Uterus (tissue), 2 donors: Measurements from ENCODE around the gene FGF3.

Experiments
- POLR2A ChIP-seq, 2 donors: fragments of 450-650 bp; IDR thresholded peaks; one replicate each; pipeline ENCODE4 v1.6.1; 2016; ENCODE audit warnings: antibody characterized with exemption in 2 of 2, mild to moderate bottlenecking in 1 of 2, moderate library complexity in 1 of 2
- TF ChIP-seq, protein P1 (sequence below), 4 experiments: fragments of 200-600 bp in 2 of 4; fragments of 450-650 bp in 2 of 4; sonication (generic) in 2 of 4; IDR thresholded peaks; one replicate each; pipeline ENCODE4 v1.5.1; 2016 to 2019; ENCODE audit warnings: antibody characterized with exemption in 4 of 4, mild to moderate bottlenecking in 2 of 4, moderate library complexity in 1 of 4

DNA sequence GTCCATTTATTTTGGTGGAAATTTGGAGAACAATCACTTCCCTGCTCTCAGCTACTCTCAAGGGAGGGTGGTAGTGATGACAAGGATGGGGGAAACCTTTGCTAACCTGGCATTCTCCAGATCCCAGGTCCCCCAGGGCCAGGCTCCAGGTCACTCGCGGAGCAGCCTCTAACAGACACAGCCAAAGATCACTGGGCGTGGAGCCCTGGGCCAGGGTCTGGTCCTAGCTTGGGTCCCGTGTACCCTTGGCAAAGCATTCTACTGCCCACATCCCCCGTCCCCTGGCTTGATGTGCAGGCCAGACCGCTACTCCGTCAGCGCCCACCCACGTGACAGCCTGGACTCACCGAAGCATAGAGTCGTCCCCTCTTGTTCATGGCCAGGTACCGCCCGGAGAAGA lies 3.2 kb downstream of the FGF3 start:
- TF ChIP-seq, protein P1, sequence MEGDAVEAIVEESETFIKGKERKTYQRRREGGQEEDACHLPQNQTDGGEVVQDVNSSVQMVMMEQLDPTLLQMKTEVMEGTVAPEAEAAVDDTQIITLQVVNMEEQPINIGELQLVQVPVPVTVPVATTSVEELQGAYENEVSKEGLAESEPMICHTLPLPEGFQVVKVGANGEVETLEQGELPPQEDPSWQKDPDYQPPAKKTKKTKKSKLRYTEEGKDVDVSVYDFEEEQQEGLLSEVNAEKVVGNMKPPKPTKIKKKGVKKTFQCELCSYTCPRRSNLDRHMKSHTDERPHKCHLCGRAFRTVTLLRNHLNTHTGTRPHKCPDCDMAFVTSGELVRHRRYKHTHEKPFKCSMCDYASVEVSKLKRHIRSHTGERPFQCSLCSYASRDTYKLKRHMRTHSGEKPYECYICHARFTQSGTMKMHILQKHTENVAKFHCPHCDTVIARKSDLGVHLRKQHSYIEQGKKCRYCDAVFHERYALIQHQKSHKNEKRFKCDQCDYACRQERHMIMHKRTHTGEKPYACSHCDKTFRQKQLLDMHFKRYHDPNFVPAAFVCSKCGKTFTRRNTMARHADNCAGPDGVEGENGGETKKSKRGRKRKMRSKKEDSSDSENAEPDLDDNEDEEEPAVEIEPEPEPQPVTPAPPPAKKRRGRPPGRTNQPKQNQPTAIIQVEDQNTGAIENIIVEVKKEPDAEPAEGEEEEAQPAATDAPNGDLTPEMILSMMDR (IDR thresholded peaks at IDR 0.05), result no peak
- TF ChIP-seq POLR2A (IDR thresholded peaks at IDR 0.05), result no peak
